Measurements from ENCODE around the gene CNTNAP3.
"Not testable (repeated sequence)": the region's sequence is repeated elsewhere in the genome, so short reads cannot be mapped to it uniquely, and the experiment has no call there.

Gene CNTNAP3

GRCh38 chr9:39287980-39288379 is at the start of gene CNTNAP3:
CNTNAP3 (minus strand) TSS chr9:39288167; CDS start chr9:39288064, 103 bp downstream.
- H3K27ac ChIP-seq, result not testable (repeated sequence)

- H3K27ac ChIP-seq, result not testable (repeated sequence)
These were observed 8.0 kb downstream of the CNTNAP3 start for GRCh38 chr9:39279995-39280394.

- not testable (repeated sequence) for H3K27ac ChIP-seq
These were observed 45.5 kb downstream of the CNTNAP3 start for GRCh38 chr9:39242513-39242912.

DNA sequence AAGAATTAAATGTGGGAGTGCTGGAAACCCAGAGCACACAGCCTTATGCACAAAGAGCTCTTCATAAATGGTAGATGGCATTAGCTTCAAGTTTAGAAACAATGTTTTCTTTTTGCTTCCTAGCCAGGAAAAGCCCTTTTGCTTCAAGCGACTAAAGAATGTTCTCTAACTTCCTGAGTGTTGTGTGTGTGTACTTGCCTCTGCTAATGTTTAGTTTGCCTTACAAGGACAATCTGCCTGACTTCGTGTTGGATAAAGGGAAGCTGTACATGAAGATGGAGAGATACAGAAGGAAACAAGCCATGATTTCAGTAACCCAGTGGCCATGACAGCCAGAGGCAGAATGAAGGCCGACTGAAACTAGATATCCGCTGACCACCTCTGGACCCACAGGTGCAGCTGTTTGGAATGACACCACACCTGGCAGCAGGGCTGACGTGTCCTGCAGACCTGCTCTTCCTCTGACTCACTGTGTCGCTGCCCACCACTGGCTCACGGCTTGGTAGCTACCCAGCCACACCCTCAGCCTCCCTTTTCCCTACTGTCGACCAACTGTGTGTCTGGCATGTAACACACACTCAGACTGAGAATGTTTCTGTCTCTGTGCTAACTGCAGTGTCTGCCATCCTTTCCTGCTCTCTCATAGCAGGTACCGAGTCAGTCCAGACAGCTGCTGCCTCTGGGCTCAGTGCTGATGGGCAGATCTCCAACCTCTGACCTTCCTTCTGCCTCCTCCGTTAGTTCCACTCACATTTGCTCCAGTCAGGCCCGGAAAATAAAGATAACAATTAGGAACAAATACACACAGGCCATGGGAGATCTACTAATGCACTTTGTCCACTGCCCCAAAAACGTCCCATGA is 55.6 kb downstream of the CNTNAP3 start:
- H3K27ac ChIP-seq, result not testable (repeated sequence)

GRCh38 chr9:39215976-39216375 is 72.0 kb downstream of the CNTNAP3 start:
- not testable (repeated sequence) for H3K27ac ChIP-seq

DNA sequence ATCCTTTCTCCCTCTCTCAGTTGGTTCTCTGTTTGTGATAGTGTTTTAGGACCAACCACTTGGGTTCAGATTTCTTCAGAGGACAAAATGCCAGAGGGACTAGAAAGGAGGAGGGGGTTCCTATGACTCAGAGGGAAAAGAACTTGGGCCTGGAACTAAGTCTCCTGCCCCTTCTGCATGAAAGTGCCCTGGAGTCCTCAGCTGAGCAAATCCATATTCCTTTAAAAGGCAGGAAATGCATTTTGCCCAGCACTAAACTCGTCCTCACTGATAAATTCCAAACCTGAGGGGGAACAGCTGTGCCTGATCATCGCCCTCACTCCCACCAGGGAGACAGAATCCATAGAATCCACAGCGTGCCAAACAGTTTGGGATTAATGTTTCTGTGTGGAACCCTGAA is 78.2 kb downstream of the CNTNAP3 start:
- not testable (repeated sequence) for H3K27ac ChIP-seq

DNA sequence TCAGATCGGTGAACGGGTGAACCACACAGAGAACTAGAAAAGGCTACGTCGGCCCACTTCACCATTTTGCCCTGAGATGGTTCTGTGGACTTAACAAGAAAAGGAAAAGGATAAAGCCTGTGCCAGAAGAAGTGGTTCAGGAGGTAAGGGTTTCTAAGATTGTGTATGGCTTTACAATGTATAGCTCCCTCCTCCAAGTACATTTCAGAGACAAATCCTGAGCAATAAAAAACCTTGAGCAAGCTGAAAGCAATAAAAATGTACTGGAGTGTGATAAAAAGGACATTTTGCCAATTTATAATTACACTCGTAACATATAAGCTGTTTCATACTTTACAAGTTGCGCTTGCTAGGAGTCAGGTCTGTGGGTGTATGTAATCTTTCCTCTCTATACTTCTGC is 81.3 kb downstream of the CNTNAP3 start:
- H3K27ac ChIP-seq, result not testable (repeated sequence)

DNA sequence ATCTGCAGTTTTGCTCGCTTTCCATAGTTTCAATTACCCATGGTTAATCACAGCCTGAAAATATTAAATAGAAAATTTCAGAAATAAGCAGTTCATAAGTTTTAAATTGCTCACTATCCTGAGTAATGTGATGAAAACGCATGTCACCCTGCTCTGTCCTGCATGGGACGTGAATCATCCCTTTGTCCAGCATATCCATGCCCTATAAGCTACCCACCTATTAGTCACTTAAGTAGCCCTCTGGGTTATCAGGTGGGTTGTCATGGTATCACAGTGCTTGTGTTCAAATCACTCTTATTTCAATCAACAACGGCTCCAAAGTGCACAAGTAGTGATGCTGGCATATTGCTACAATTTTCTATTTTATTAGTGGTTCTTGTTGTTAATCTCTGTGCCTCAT is 82.1 kb downstream of the CNTNAP3 start:
- not testable (repeated sequence) for H3K27ac ChIP-seq

DNA sequence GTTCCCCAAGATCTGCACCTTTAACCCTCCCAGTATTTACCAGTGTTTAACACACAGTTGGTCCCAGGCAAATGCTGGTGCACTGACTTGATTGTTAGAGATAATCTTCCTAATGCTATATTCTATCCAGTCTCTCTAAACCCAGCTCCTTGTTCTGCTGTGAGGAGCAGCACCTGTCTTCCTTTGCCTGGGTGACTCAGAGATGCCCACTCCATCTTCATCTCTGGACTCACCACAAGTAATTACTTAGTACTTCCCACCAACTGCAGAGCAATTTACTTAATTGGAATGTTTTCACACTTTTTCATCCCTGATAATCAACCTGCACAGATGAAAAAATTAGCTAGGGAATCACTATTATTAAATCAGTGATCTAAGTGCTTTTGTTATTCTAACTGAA is 87.6 kb downstream of the CNTNAP3 start:
- not testable (repeated sequence) for H3K27ac ChIP-seq

- not testable (repeated sequence) for H3K27ac ChIP-seq
These were observed 89.8 kb downstream of the CNTNAP3 start for GRCh38 chr9:39198000-39198709.

- H3K27ac ChIP-seq, result not testable (repeated sequence)
These were observed 116.6 kb downstream of the CNTNAP3 start for GRCh38 chr9:39171370-39171769.

- H3K27ac ChIP-seq, result not testable (repeated sequence)
These were observed 130.3 kb downstream of the CNTNAP3 start for GRCh38 chr9:39157714-39158113.

DNA sequence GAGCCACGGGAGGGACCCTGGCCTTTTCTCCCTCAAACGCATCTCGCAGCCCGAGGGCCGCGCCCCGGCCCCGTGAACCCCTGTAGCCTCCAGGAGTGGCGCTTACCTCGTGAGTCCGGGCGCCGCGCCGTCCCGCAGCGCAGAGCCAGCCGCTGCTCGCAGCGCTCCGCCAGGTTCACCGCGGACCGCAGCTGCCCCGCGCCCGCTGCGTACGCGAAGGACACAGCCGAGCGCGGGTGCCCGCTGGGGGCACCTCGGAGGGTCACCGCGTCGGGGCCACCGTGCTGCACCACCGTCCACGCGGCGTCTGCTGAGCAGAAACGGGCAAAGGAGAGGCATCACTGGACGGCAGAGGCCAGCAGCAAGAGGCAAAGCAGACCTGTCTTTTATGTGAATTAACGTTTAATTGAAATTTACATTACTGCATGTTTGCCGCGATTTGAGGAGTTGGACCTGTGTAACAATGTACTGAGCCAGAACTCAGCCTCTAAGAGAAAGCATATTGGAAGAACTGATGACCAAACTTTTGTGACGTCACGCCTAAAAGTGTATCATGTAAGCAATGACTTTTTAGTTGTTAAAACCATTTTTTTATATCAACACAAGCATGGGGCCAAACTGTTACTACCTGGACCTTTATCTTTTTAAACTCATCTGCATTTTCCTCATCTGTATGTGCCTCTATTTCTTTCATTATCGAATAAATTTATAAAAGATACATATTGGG is 155.0 kb downstream of the CNTNAP3 start:
- H3K27ac ChIP-seq, result not testable (repeated sequence)

- not testable (repeated sequence) for H3K27ac ChIP-seq
These were observed 166.6 kb downstream of the CNTNAP3 start for GRCh38 chr9:39121401-39121800.

- not testable (repeated sequence) for H3K27ac ChIP-seq
These were observed 176.2 kb downstream of the CNTNAP3 start for GRCh38 chr9:39111746-39112145.

DNA sequence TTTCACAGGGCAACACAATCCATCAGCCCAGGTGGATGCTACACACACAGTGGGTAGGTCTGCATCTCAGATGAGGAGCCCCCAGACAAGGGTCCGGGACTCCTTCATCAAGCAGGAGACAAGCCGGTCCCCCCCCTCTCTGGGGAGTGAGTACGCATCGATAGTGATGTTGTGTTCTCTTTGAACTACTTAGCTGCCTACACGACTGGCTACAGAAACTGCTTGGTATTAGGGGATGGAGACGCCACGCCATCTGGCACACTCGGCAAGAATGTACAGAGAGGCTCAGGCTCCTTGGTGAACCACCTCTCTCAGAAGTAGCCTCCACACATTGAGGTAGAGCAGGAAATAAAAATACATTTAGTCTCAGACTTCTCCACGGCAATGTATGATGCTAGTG is 179.8 kb downstream of the CNTNAP3 start:
- no peak overlapping the region for H3K27ac ChIP-seq
- TF ChIP-seq, protein P1, sequence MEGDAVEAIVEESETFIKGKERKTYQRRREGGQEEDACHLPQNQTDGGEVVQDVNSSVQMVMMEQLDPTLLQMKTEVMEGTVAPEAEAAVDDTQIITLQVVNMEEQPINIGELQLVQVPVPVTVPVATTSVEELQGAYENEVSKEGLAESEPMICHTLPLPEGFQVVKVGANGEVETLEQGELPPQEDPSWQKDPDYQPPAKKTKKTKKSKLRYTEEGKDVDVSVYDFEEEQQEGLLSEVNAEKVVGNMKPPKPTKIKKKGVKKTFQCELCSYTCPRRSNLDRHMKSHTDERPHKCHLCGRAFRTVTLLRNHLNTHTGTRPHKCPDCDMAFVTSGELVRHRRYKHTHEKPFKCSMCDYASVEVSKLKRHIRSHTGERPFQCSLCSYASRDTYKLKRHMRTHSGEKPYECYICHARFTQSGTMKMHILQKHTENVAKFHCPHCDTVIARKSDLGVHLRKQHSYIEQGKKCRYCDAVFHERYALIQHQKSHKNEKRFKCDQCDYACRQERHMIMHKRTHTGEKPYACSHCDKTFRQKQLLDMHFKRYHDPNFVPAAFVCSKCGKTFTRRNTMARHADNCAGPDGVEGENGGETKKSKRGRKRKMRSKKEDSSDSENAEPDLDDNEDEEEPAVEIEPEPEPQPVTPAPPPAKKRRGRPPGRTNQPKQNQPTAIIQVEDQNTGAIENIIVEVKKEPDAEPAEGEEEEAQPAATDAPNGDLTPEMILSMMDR (conservative IDR thresholded peaks at IDR 0.05), result no peak
- no peak for TF ChIP-seq ZFX (IDR thresholded peaks at IDR 0.05)

GRCh38 chr9:39097208-39097607 is 190.8 kb downstream of the CNTNAP3 start:
- H3K27ac ChIP-seq, result not testable (repeated sequence)

DNA sequence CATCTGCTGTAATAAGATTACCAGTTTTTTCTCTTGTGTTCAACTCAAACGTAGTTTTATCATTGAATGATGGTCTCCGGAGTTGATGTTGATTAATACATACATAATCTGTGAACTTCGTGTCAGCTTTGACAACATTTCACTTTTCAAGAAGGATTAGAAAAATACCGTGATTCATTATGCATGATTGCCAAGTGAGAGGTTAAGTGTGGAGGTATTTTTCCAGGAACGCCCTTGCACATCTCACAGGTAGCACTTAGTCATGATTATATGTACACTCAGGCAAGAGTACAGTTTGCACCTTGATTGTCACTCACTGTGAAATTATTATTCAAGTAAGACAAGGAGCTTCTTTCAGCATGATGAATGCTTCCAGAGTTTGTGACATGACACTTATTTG is 202.7 kb downstream of the CNTNAP3 start:
- H3K27ac ChIP-seq, result not testable (repeated sequence)

GRCh38 chr9:39082574-39082973 is 205.4 kb downstream of the CNTNAP3 start:
- not testable (repeated sequence) for H3K27ac ChIP-seq

DNA sequence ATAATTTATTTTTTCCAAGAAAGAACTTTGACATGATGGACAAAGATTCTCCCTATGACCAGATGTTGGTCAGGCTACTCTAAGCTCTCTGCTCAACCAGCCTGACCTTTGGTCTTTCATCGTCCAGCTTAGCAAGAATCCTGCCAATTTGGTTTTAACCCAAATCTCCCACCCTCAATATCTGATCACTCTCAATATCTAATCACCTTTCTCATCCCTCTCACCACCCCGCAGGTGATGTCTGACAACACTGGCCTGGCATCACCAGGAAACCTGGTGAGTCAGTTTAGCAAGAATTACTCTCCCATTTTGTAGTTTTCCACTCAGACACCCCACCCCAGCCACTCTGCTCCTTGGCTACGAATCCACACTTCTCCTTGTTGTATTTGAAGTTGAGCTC is 207.9 kb downstream of the CNTNAP3 start:
- not testable (repeated sequence) for H3K27ac ChIP-seq

Measured in C4-2B (cell line).